ENCODE measurements around the gene LRIT1.

The LRIT1 gene

DNA sequence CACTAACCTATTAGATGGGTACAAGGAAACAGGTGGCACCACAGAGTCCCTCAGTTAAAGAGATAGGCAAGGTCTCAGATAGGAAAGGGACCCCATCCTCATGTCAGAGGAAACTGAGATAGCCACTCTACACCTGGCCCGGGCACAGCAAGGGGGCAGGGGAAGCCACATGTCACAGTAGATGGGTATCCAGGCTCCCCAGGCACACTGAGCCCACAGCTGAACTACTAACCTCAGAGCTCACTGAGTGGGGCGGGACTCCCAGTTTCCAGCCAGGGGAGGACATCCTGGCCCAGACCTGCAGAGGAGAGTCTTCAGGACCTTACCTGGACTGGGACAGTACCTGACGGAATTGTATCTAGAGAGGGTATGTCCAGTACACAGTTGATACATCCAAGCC is 50.7 kb downstream of the LRIT1 start:
- TF ChIP-seq, protein P1, sequence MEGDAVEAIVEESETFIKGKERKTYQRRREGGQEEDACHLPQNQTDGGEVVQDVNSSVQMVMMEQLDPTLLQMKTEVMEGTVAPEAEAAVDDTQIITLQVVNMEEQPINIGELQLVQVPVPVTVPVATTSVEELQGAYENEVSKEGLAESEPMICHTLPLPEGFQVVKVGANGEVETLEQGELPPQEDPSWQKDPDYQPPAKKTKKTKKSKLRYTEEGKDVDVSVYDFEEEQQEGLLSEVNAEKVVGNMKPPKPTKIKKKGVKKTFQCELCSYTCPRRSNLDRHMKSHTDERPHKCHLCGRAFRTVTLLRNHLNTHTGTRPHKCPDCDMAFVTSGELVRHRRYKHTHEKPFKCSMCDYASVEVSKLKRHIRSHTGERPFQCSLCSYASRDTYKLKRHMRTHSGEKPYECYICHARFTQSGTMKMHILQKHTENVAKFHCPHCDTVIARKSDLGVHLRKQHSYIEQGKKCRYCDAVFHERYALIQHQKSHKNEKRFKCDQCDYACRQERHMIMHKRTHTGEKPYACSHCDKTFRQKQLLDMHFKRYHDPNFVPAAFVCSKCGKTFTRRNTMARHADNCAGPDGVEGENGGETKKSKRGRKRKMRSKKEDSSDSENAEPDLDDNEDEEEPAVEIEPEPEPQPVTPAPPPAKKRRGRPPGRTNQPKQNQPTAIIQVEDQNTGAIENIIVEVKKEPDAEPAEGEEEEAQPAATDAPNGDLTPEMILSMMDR (IDR thresholded peaks at IDR 0.05; ENCODE audit: unreplicated experiment in 3 of 3): no peak
- H3K9me3 Mint-ChIP-seq: no peaks in the 10 kb centered on the region
- H3K36me3 Mint-ChIP-seq (ENCODE audit: low read depth): no peaks in the 10 kb centered on the region
- no peak overlapping the region for H3K27ac Mint-ChIP-seq
- H3K4me1 Mint-ChIP-seq: no peaks in the 10 kb centered on the region
- no peak overlapping the region for H3K4me3 Mint-ChIP-seq
- peaks cover 55% of the 10 kb centered on the region for H3K27me3 Mint-ChIP-seq (ENCODE audit: low read depth)

DNA sequence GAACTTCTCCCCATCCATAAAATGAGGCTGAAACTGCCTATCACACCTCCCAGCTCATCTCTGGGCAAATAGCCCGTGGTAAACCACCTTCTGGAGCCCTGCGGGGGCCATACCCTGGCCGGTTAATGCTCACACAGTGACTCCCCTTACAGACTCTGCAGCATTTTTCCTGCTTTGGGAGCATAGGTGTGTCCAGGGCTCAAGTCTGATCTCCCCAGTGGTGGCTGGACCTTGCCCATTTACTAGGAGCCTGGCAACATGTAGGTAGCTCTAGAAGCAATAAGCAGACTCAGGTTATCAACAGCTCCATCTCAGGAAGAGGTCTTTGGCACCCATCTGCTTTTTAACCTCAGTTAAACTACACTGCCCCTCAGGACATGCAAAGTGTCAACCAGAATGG is 52.5 kb downstream of the LRIT1 start:
- TF ChIP-seq, protein P1 (IDR thresholded peaks at IDR 0.05; ENCODE audit: unreplicated experiment in 3 of 3): no peak
- no peaks in the 10 kb centered on the region for H3K36me3 Mint-ChIP-seq (ENCODE audit: low read depth)
- no peaks in the 10 kb centered on the region for H3K4me1 Mint-ChIP-seq
- H3K9me3 Mint-ChIP-seq: no peaks in the 10 kb centered on the region
- H3K27ac Mint-ChIP-seq: no peak overlapping the region
- H3K4me3 Mint-ChIP-seq: no peak overlapping the region
- peaks cover 37% of the 10 kb centered on the region for H3K27me3 Mint-ChIP-seq (ENCODE audit: low read depth)

GRCh38 chr10:84185526-84186175 is 55.7 kb downstream of the LRIT1 start:
- no peaks in the 10 kb centered on the region for H3K36me3 Mint-ChIP-seq (ENCODE audit: low read depth)
- no peak overlapping the region for H3K27ac Mint-ChIP-seq
- peaks cover 6% of the 10 kb centered on the region for H3K27me3 Mint-ChIP-seq (ENCODE audit: low read depth)
- H3K9me3 Mint-ChIP-seq: no peaks in the 10 kb centered on the region
- no peaks in the 10 kb centered on the region for H3K4me1 Mint-ChIP-seq
- TF ChIP-seq, protein P1 (IDR thresholded peaks at IDR 0.05; ENCODE audit: unreplicated experiment in 3 of 3): no peak
- no peak overlapping the region for H3K4me3 Mint-ChIP-seq

- Mint-ChIP-seq H3K27me3 (ENCODE audit: low read depth) (no peaks in the 10 kb centered on the region), H3K4me3 (no peak overlapping the region), H3K4me1 (no peaks in the 10 kb centered on the region)
Measured at GRCh38 chr10:84184517-84184916, 56.8 kb downstream of the LRIT1 start.

DNA sequence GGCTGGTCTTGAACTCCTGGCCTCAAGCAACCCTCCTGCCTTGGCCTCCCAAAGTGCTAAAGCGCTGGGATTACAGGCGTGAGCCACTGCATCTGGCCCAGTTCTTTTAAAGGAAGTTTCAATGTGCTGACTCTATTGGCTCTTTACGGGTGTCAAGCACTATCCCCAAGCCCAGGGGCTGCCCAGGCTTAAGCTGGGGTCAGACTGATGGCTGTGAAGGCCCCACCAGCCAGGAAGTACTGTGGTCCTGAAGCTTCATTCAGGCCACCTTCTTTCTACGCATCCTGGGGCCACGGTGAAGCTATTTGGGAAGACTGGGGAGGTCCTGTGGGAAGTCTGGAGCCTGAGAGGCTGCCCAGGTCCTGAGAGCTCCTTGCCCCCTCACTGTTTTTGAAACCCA is 59.7 kb downstream of the LRIT1 start:
- no peaks in the 10 kb centered on the region for H3K4me1 Mint-ChIP-seq
- TF ChIP-seq, protein P1 (IDR thresholded peaks at IDR 0.05; ENCODE audit: unreplicated experiment in 3 of 3): no peak

More at GRCh38 chr10:84184517-84184916, 56.8 kb downstream of the LRIT1 start:
- TF ChIP-seq, protein P1 (IDR thresholded peaks at IDR 0.05; ENCODE audit: unreplicated experiment in 3 of 3): no peak
- Mint-ChIP-seq H3K9me3 (no peaks in the 10 kb centered on the region), H3K27ac (no peak overlapping the region), H3K36me3 (ENCODE audit: low read depth) (no peaks in the 10 kb centered on the region)

More for the DNA sequence above, 59.7 kb downstream of the LRIT1 start:
- no peak overlapping the region for H3K27ac Mint-ChIP-seq
- H3K9me3 Mint-ChIP-seq: no peaks in the 10 kb centered on the region
- H3K36me3 Mint-ChIP-seq (ENCODE audit: low read depth): no peaks in the 10 kb centered on the region
- H3K4me3 Mint-ChIP-seq: no peak overlapping the region
- no peaks in the 10 kb centered on the region for H3K27me3 Mint-ChIP-seq (ENCODE audit: low read depth)
